Fibroblast of mammary gland (primary cell): ENCODE results near the gene MRLN.

Experiments
- DNase-seq: peaks from one replicate; pipeline ENCODE4 v3.0.0-alpha.2; 2010; ENCODE audit warnings: low read depth
- H3K4me3 ChIP-seq: 2 replicates; pipeline ENCODE4 v1.5.1; 2011; ENCODE audit warnings: low read depth, mild to moderate bottlenecking, low read length, moderate library complexity; ENCODE audit not compliant: control insufficient read depth
- CTCF ChIP-seq: conservative IDR thresholded peaks from 2 replicates; pipeline ENCODE4 v1.5.1; 2011; ENCODE audit warnings: low read depth, low read length, inconsistent platforms; ENCODE audit not compliant: control insufficient read depth, insufficient read depth

The MRLN gene

GRCh38 chr10:59700709-59701108, 52.5 kb downstream of the MRLN start:
- DNase-seq, result no peak
- TF ChIP-seq CTCF, result no peak

GRCh38 chr10:59698326-59698725, 54.9 kb downstream of the MRLN start:
- no peak for TF ChIP-seq CTCF
- DNase-seq, result no peak

More at GRCh38 chr10:59700709-59701108, 52.5 kb downstream of the MRLN start:
- H3K4me3 ChIP-seq, result no peak overlapping the region

DNA sequence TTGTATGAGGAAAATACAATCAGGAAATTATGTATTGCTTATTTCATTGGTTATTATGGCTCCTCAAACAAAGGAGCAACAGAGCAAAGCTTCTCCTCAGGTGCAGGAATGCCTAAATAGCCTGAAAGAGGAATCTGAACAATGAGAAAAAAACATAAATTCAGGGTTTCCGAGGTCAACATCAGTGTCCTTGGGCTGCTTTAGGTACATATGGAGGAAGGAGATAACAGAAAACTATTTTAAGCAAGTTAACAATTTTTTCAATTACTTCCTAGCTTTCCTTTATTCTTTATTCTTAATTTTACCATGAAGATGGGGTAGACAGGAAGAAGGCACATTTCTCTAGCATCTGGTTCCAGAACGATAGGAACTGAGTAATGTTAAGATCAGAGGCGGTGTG, 57.6 kb downstream of the MRLN start:
- no peak for TF ChIP-seq CTCF
- no peak overlapping the region for H3K4me3 ChIP-seq
- DNase-seq, result no peak

More at GRCh38 chr10:59698326-59698725, 54.9 kb downstream of the MRLN start:
- H3K4me3 ChIP-seq, result no peak overlapping the region

- H3K4me3 ChIP-seq, result no peak overlapping the region
- DNase-seq, result no peak
- TF ChIP-seq CTCF, result no peak
These were observed 58.3 kb downstream of the MRLN start for GRCh38 chr10:59694936-59695335.

DNA sequence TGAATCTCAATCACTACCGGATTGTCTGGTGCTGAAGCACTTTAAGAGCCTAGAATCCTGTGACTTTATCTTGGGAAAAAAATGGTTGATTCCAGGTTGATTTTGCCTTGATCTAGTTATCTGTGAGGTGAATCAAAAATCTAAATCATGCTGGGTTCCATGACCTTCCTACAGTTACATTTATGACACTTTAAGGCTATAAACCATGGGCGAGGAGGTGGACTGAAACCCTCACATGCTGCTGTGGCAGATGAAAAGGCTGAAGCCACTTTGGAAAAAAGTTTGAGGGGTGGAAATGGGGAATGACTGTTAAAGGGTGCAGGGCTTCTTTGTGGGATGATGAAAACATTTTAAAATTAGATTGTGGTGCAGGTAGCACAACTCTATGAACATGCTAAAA, 61.1 kb downstream of the MRLN start:
- no peak overlapping the region for H3K4me3 ChIP-seq
- no peak for TF ChIP-seq CTCF
- no peak for DNase-seq

GRCh38 chr10:59688921-59689351, 64.3 kb downstream of the MRLN start:
- no peak overlapping the region for H3K4me3 ChIP-seq
- no peak for DNase-seq
- no peak for TF ChIP-seq CTCF

DNA sequence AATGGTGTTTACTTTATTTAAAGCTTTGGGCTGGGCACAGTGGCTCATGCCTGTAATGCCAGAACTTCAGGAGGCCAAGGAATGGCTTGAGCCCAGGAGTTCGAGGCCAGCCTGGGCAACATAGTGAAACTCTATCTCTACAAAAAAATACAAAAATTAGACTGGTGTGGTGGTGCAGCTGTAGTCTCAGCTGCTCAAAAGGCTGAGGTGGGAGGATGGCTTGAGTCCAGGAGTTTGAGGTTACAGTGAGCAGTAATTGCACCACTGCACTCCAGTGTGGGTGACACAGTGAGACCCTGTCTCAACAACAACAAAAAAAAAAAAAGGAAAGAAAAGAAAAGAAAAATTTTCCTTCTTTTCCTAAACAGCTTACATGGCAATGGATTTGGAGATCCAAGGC, 65.6 kb downstream of the MRLN start:
- H3K4me3 ChIP-seq, result no peak overlapping the region
- DNase-seq, result no peak
- no peak for TF ChIP-seq CTCF
